ENCODE results near the gene RNF187.
A peak's percentile ranks its signal among the peaks of the same experiment; 100 is the strongest.

Gene RNF187

GRCh38 chr1:228487336-228488124 lies at the start of gene RNF187:
TSS of gene RNF187 (plus strand) at chr1:228487382.
- peak; percentile 47 for DNase-seq

- no peak for DNase-seq
These were observed 49.7 kb upstream of the RNF187 start for GRCh38 chr1:228437424-228437962.

- no peak for DNase-seq
These were observed 48.9 kb upstream of the RNF187 start for GRCh38 chr1:228438266-228438665.

DNA sequence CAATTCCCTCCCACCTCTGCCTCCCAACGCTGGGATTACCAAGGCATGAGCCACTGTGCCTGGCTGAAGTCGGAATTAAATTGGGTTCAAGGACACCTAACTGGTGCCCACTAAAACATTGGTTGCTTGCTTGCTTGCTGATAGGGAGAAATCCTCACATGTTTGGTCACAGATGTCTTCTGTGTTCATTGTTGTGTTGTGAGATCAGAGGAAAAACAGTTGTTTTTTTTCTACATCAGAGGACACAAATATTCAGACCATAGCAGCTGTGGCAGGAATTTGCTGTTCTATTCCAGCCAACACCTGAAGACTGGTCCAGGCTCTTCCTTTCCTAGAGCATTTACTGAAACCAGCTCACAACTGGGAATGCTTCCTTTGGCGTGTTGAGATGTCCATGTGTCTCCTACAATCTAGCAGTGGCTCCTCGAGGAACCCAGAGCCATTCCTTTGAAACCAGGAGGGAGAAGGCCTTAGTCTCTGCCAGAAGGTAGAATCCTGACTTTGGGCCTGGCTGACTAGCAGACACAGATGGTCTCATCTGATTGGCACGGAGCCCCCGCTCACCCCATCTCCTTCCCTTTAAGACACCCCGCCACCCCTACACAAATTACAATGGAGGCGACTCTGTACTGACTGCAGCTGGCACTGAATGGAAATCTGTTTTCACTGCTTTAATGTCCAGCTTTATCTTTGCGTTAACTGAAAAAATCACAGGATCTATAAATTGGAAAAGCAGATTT lies 46.3 kb upstream of the RNF187 start:
- DNase-seq: no peak

- no peak for DNase-seq
These were observed 43.8 kb upstream of the RNF187 start for GRCh38 chr1:228443395-228443794.

- DNase-seq: no peak
These were observed 41.7 kb upstream of the RNF187 start for GRCh38 chr1:228445490-228445842.

DNA sequence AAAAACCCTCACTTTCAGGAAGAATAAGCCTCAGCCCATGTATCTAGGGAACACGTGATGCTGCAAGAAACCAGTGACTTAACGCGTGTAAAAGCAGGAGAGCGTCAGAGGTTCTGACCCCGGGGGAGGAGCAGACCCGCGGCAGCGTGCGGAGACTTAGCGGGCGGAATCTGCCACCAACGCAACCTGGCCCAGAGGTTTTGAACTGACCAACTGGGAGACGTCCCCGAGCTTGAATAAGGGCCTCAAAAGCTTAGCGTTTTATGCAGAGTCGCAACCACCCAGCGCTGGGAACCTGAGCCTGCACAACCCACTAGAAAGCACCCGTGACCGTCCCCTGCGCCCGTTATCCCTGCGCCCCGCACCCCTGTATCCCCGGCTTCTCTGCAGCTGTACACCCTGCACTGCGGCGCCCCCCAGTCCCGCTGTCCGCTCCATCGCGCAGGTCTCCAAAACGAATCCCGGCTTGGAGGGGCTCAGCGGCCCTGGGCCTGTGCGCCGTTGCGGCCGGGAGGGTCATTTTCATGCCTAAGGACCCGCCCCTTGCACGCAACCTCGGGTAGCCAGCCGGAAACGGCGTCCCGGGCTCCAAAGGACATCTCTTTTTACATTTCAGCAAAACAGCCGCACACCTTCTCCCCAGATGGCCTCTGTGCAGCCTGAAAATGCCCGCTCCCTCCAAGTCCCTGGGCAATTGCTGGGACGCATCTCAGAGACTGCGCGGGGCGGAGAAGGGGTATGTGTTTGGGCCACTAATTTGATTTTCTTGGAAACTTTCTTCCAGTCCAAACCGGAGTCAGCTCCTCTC lies 41.1 kb upstream of the RNF187 start:
- DNase-seq: no peak

DNA sequence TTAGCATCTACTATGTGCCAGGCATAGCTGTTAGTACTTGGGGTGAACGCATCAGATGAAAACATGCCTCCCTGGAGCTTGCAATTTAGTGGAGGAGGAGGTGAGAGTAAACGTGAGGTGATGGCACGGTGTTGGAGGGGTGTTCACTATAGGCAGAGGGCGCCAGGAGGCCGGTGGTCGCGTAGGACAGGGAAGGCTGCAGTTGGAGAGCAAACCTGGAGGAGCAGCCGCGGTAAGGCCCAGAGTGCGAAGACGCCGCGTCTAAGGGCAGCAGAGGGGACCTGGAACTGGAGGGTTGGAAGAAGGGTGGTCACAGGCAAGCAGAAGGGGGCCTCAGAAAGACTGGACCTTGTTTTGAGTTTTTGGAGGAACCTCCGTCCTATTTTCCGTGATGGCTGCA lies 40.3 kb upstream of the RNF187 start:
- no peak for DNase-seq

DNA sequence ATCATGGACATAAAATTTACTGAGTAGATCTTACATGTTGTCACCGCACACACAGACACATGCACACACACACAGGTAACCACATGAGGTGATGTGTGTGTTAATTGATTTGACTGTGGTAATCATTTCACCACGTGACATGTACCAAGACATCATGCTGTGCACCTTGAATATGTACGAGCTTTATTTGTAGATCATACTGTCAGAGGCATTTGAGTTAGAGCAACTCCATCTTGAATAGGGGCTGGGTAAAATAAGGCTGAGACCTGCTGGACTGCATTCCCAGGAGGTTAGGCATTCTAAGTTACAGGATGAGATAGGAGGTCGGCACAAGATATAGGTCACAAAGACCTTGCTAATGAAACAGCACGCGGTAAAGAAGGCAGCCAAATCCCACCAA lies 38.8 kb upstream of the RNF187 start:
- no peak for DNase-seq

- no peak for DNase-seq
These were observed 37.0 kb upstream of the RNF187 start for GRCh38 chr1:228450200-228450599.

GRCh38 chr1:228452194-228453021 lies 34.8 kb upstream of the RNF187 start:
- DNase-seq: no peak

- DNase-seq: no peak
These were observed 34.1 kb upstream of the RNF187 start for GRCh38 chr1:228453022-228453560.

DNA sequence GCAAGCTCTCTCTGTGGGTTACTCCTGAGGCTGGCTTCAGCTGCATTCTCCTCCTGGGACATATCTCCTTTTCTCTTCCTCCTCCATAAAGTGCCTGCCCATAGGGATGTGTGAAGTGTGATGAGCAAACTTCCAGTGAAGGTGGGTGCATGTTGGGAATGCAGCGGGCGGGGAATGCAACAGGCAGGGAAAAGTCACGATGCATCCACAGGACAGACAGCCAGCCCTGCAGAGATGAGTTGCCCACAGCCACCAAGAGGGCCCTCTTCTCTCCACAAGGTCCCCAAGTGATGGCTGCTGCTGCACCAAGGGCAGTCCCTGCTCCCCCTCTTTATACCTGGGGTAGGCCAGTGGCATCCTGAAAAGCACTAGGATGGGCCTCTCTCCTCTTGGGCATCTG lies 33.6 kb upstream of the RNF187 start:
- no peak for DNase-seq

GRCh38 chr1:228454238-228454637 lies 32.9 kb upstream of the RNF187 start:
- no peak for DNase-seq

- no peak for DNase-seq
These were observed 31.5 kb upstream of the RNF187 start for GRCh38 chr1:228455715-228456114.

- no peak for DNase-seq
These were observed 30.7 kb upstream of the RNF187 start for GRCh38 chr1:228456252-228457016.

- no peak for DNase-seq
These were observed 30.2 kb upstream of the RNF187 start for GRCh38 chr1:228457017-228457395.

DNA sequence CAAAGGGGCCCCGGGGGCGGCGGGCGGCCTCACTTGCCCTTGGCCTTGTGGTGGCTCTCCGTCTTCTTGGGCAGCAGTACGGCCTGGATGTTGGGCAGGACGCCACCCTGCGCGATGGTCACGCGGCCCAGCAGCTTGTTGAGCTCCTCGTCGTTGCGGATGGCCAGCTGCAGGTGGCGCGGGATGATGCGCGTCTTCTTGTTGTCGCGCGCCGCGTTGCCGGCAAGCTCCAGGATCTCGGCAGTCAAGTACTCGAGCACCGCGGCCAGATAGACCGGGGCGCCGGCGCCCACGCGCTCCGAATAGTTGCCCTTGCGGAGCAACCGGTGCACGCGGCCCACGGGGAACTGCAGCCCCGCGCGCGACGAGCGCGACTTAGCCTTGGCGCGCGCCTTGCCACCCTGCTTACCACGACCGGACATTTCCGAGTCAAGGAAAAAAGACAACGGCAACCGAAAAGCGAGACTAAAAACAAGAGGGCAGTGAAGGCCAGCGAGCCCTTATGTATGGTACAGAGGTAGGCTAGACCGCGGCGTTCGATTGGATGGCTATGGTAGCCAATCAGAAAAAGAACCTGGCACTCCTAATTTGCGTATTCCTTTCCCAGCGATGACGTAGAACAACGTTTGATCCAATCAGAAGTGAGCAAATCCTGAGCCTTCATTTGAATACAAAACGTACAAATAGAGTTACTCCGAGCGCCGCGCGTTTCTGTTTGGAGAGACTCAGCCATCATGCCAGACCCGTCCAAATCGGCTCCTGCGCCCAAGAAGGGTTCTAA lies 29.6 kb upstream of the RNF187 start:
- peak; percentile 77 for DNase-seq

DNA sequence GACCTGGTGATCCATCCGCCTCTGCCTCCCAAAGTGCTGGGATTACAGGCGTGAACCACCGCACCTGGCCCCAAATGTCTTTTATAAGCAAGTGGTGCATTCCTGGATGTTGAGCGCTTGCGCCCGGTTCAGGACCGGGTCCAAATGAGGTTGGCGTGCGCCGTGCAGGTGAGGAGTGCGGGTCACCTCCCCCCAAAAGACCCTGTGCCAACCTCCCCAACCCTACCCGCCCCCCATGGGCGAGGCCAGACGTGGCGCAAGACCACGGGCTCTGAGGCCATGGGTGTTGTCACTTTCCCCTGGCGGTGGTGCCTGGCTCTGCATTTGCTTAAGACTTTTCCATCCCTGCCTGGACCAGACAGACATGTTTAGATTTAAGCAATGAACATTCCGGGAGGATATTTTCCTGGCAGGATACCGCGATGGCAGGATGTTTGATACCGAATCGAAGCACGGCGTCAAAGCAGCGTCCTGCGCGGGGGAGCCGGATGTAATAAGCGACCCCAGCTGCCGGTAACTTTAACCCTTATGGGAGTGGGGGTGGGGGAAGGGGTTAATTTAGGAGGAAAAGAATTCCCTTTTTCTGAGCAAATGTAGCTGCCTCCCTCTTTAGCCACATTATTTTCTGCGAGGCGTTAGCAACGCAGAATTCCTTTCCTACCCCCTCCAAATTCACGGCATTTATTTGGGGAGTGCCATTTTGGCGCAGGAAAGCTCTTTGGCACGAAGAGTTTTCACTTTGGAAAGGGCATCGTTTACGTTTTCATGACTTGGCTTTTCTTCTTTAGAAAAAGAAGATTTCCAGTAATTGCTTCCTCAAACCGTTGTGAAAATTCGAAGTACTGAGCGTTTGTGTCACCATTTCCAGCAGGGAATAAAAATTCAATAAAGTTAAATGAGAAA lies 27.8 kb upstream of the RNF187 start:
- peak; percentile 65 for DNase-seq

All from 8988T (cell line).